NCI-H1092 treated with DMSO at 0.1 percent for 48 hours (cell line): ENCODE results near the gene ISG20L2.

ENCODE experiments used
- DNase-seq: peaks from one replicate; lab custom pipeline; 2025; lab: John Stamatoyannopoulos, UW

ISG20L2 gene

GRCh38 chr1:156754219-156754618 is 25.7 kb upstream of the ISG20L2 start:
- DNase-seq, result no peak

DNA sequence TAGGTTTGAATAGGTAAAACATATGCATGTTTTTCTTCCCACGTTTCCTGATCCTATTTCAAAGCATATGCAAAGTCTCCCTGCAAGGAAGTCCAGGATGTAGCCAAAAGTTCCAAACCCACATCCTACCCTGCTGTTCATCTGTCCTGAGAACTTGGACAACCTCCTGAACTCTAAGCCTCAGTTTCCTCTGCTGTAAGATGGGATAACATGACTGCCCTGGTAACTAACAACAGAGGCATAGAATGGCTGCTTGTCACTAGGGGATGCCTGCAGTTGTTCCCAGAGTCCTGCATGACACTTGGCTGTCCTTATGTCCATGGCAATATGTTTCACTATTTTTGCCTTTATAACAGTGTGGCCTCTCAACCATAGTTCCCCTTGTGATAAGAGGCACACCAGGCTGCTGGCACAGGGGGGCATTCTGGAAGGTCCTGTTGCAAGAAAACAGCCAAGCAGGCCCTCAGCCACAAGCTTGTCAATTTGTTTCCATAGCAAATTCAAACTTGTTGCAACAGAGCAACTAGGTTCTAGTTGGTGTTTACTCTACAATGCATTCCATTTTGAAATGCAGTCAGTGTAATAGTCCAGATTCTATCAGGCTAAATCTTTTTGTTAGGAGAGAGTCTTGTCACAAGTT is 24.4 kb upstream of the ISG20L2 start:
- no peak for DNase-seq

GRCh38 chr1:156751757-156752481 is 23.4 kb upstream of the ISG20L2 start:
- DNase-seq, result peak; percentile 94

DNA sequence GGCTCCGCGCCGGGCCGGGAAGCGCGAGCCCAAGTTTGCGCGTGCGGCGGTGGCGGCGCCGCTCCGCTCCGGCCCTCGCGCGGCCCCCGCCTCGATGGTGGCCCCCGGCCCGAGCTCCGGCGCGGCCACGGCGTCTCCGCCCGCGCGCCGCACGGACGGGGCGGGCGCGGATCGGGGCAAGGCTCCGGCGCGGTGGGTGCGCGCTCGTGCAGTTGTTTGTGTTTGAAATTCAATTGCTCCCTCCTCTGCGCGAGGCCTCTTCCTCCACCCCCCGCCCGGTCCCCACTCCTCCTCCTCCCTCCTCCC is 22.8 kb upstream of the ISG20L2 start, which contains the start of gene HDGF:
Gene HDGF, minus strand, starts transcription at position 225 of the 306 bp plus-strand sequence. CDS start 246 bp downstream, outside the sequence.
- no peak for DNase-seq

DNA sequence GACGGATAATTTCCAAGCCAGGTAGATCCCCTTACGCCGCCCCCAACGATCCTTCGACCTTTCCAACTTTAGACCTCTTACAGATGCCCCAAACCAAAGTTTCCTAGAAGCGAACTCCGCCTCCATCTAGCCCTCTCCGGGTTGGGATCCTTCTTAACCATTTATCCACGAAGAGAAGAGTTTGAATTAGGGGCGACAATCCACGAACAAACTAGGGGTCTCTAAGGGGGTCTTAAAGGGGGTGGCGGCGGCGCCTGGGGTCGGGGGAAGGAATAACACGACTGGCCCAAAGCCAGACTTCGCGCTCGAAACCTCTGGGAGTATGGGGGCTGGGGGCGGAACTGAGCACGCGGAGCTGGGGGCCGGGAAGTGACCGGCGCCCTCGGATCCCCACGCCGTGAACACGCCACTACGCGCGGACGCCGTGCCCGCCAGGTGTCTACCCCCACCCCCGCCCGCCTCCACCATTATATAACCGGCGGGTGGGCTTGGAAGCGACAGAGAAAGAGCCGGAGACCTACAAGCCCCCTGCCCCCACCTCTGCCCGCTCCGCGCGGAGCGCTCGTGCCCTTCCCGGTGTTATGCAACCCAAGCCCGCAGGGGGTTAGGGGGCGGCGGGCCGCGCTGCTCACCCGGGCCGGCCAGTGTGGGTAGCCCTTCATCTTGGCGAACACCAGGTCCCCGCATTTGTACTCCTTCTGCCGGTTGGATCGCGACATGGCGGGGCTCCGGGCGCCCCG is 22.3 kb upstream of the ISG20L2 start:
- peak; percentile 50 for DNase-seq

- DNase-seq, result no peak
Measured at GRCh38 chr1:156750191-156750672, 21.7 kb upstream of the ISG20L2 start.

DNA sequence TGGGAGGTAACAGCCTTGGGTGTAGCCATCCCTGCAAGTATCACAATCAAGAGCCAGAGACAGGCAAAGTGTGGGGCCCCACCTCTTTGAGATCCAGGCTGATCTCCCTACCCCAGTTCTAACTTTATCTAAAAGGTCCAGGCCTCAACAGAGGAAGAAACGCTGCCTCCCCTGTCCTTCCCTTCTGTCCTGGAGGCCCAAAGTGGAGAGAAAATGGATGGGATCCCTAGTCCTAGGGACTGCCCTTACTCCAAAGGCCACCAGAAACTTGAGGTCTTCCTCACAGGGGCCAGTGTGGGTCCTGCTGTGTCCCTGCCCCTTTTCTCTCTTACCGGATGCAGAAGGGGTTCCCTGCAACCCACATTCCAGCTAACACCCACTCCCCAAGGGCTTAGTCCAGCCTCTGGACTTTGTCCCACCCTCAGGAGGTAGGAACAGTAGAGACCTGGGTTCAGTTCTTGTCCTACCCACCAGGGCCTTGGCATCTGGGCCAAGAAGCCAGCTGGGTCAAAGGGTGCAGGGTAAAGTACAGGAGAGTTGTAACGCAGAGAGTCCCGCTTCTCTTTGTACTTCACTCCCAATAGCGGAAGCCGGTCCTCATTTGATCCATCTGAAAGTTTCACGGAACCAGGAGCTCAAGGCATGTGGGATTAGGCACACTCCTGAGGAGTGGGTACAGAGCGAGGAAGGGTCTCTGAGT is 21.0 kb upstream of the ISG20L2 start:
- DNase-seq, result no peak

- no peak for DNase-seq
Measured at GRCh38 chr1:156748670-156749418, 20.3 kb upstream of the ISG20L2 start.

DNA sequence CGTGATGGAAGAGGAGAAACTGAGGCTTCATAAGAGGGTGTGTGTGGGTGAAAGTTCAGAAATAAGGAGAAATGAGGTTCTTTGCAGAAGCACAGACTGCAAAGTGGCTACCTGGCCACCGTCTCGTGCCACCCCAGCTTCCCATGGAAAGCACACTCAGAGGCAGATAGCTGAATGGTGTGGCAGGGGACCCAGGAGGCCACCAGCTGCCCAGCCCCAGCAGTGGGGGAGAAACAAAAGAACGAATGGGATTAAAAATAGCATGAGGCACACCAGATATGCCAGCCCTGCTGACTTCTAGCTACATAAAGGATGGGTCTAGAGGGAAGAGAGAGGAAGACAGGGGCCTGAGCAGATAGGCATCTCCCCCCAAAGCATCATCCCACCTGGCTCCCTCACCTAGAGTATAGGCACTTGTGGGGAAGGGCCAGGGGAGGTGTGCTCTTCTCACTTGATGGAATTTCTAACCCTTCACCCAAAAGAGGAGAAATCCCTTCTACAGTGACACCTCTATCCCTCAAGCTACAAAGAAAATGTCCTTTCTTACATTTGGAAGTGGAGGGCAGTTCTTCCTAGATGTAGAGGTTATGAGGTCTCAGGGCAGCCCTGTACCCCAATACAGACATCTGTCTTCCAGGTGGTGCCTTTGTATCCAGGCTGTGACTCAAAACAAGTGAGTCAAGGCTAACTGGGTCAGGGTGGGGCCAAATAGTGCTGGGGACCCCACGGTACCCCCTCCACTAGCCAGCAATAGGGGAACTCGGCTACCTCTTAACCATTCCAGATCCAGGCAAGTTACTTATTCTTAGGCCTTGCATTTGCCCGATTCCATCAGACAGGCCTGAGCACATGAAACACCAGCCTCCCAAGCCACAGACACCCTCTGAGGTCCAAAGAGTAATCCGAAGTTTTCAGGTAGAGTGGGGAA is 19.4 kb upstream of the ISG20L2 start:
- DNase-seq, result no peak

DNA sequence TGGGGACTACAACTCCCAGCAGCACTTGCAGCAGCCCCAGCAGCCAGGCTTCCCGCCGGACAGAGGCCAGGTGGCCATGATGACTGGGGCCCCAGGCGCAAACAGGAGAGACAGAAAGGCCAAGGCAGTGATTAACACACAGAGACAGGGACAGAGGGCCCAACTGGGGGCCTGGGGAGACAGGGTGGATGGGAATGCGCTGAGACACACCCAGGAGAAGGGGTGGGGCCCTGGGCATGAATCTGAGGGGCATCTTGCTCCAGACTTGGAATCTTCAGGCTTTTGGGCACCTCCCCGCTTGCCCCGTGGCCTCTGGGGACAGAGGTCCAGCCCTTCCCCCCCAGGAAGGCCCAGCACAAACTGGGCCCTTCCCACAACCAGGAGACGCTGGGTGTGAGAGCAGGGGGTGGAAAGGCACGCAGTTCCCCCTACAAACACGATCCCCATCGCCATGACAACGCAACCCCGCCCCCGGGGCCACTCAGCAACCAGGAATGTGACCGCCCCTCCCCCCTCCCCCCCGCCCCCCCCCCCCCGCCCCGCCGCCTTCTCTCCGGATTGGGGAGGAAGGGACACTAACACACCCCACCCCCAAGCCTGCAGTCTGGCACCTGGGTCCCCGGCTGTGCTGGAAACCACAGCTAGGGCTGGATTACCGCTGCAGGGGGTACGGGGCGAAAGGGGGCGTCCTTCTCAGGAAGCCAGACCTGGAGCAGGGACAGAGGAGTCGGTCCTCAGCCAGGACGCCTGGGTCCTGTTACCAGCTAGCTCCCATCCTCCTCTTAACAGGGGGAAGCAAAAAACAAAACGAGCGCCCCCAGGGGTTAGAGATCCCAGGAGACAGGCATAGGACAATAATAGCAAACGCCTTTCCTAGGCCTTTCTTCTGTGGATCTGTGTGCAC is 18.4 kb upstream of the ISG20L2 start:
- DNase-seq, result peak; percentile 64

GRCh38 chr1:156746406-156746727 is 17.8 kb upstream of the ISG20L2 start:
- no peak for DNase-seq

DNA sequence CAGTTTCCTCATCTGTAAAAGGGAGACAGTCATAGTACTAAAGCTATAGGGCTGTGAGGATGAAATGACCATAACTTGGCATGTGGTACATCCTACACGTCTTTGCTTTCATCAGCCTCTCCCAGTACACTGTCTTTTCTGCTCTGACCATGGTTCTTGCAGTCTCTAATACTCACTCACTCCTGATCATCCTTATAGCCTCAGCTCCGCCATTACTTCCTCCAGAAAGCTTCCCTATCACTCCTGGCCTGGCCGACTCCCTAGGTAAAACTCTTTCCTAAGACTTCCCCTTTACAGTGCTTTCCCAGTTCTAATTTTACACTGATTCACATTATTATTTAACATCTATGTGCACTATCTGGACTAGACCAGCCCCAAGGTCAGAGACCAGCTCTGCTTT is 17.3 kb upstream of the ISG20L2 start:
- no peak for DNase-seq

GRCh38 chr1:156744786-156745419 is 16.3 kb upstream of the ISG20L2 start:
- no peak for DNase-seq

DNA sequence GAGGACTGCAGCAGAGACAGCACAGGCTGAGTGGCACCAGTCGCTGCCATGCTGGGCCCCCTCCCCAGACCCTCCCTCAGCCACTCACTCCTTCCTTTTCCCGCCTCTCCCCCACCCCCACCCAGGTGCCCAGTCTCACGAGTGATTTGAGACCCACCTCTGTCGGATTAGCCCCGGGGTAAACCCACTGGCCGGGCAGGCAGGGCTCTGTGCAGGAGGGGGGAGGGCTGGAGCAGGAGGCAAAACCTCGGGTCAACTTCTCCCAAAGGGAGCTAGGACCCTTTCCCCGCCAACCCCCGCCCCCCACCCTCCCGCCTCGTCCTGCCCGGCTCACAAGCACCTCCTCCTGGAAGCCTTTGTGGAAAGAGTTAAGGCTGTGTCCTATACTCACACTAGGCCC is 15.8 kb upstream of the ISG20L2 start:
- no peak for DNase-seq

DNA sequence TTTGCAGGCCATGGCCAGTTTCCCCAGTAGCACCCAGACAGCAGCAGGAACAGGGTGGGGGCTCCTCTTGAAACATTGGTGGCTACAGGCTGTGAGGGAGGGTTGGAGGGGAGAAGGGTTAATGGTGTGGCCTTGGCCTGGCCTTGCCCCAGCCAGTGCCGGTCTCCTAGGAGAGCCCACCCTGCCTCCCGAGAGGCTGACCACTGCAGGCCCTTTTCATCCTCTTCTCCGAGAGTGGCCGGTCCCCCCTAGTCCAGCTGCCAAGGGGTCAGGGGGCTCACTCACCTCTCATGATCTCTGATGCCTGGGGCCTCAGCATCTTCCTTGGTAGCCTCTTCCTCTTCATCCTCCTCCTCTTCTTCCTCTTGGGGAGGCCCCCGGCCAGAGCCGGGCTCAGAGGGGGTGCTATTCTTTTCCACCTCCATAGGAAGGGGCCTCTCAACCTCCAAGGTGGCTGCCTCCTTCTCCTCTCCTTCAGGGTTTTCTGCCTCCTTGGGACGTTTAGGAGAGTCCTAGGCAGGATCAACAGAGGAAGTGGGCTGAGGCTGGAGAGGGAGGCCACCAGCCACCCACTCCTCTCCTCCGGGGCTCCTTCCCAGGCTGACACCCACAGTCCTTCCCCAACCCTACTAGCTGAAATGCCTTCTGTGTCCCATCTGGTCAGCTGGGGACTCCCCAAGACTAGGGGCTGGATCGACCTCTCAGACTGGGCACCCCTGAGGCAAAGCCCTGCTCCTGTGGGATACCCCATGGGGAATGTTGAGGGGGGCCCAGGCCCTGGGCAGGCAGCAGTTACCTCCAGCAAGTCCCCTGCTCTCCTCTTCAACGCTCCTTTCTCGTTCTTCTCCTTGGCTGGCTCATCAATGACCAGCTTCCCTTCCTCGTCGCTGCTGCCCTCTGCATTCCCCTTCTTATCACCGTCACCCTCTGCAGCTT is 15.1 kb upstream of the ISG20L2 start:
- DNase-seq, result no peak

GRCh38 chr1:156742801-156743200 is 14.2 kb upstream of the ISG20L2 start:
- DNase-seq, result no peak

- no peak for DNase-seq
Measured at GRCh38 chr1:156742017-156742416, 13.5 kb upstream of the ISG20L2 start.

- DNase-seq, result no peak
Measured at GRCh38 chr1:156741481-156741983, 13.0 kb upstream of the ISG20L2 start.
